Stimulated activated CD4-positive, alpha-beta T cell treated with anti-CD3 and anti-CD28 coated beads, Interleukin-1b, Interleukin-23, amount 100 ng/mL, for 48 hours (primary cell): ENCODE measurements around the gene NNAT.
"Not testable (repeated sequence)": the region's sequence is repeated elsewhere in the genome, so short reads cannot be mapped to it uniquely, and the experiment has no call there.

Source experiments
- DNase-seq: peaks from one replicate; pipeline ENCODE4 v3.0.0-alpha.2; 2020

The NNAT gene

DNA sequence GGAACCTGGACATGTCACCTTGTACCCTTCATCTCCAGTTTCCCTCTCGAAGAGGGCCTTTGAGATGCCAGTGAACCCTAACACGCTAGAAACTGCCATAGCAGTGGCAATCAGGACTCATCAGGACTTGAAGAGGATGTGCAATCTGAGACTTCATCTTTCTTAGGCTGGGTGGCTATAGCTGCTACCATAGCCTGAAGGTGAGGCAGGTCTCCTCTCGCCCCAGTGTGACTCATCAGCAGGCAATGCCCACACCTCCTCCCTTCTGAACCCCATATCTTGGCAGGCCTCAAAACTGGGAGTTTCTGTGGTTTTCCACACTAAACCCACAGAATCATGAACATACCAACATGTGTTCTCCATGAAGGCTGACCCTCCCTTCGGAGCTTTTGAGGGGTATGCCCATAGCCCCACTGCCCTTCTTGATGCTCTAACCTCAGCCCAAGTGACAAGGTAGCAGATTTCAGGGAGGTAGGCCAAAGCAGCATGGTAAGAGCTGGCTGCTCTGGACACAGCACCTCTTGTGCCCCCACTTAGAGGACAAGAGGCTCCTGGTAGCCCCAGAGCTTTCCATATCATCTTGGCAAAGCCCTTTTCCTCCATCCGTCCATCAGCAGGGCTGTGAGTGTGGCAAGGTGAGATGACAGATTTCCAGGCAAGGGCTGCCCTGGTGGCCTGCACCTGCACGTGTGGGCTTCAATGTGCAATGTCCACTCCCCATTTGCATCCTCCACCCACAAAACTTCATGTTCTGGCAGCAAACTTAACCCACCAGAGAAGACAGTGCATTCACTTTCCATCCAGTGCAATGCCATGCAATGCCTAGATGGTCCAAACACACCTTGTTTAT, 4.0 kb downstream of the NNAT start:
- peak; percentile 35 for DNase-seq

DNA sequence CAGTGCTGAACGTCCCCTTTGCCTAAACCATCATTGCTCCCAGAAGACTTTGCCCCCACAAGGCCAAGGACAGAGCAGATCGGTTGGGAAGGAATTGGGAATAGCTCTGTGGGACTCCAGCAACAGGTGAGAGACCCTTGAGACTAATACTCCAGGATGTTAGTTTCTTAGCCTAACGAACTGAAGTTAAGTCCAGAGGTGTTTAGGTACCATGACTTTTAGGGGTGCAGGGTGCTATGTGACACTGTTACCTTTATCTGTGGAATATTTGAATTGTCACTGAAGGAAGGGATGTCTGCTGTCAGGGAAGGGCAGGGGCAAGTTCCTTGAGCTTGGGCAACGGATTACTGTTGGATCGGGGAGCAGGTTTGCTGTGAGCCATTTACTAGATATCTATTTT, 4.8 kb downstream of the NNAT start:
- no peak for DNase-seq

DNA sequence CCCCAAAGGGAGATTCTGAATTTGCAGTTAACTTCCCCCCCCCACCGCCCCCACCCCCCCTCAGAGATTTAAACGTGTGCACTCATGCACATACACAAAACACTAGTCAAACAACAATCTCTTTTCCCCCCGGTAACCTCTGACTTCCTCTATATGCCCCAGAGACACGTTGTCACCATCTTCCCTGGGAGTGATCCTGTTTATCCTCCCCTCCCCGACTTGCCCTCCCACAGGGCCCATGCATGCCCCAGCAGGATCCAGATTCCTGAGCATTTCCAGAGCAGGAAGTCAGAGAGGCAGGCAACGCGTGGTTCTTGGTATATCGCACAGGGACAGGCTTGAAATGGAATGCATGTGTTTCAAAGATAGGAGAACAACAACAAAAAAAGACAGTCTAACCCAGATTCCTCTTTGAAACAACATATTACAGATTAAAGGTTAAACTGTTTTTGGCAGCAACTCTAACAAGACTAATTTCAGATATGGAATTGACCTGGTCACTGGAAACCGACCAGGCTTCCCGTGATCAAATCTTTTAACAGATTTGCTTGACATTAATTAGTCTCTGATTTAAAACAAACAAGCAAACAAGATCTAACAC, 5.3 kb downstream of the NNAT start:
- DNase-seq, result no peak

DNA sequence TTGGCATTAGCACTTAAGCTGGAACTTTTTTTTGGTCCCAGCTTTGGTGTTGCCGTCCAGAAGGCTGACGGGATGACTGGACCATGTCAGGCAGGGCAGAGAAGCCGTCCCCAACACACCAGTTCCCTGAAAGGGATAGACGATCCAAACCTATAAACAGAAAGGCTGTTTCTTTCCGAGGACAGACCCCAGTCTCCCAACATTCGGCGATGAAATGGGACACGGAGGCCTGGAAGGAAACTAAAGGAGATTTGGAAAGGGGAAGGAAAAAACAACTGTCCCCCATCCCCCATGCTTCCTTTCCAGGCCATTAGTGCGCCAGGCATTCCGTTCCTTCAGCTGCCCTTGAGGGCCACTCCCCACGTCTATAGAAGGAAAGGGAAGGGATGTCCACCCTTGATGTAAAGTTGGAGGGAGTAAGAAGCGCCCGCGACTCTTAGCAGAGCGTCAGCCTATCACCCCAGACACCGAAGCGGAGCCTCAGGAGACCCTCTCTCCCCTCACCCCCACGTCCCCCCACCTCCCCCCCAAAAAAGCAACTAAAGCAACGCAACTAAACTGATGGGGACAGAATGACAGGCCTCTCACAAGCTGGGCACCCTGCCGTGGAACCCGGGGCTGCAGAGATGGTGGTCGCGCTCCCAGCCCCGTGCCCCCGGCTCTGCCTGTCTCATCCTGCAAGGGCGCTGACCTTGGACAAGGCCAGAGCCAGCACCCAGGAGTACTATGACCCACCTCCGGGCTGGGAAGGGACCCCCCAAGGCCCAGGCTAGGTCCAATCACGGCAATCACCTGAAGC, 6.0 kb downstream of the NNAT start:
- DNase-seq, result no peak

DNA sequence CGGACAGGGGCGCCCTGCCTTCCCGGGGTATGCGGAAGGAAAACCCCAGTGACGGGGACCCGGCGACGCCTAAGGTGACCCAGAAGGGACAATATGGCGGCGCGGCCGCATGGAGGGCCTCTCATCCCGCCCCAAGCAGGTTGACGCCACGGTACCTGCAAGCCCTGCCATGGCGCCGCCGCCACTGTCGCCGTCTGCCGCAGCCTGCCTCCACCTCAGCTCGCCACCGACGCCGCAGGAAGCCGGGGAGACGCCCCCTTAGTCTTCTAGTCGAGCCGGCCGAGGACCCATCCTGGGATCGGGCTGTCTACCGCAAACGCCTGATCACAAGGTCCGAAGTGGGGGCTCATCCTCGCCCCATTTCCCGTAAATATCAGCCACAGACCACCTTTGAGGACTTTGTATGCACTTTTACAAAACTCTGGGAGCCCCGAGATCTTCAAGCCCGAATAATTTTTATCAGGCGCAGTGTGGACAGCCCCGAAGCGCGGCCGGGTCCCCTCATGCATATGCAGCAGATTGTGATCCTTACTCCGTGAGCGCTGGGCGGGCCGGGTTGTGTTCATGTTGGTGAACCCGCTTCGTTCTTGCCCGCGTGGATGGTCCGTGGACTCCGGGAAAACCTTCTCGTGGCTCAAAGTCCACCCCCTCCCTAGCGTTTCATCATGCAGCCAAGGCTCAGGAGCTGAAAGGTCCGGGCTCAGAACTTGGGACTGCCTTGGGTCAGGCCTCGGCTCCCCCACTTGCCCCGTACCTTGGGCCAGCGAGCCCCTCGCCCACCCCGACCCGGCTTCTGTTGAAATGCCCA, 6.8 kb downstream of the NNAT start, which contains the start of gene BLCAP:
Gene BLCAP, minus strand, starts transcription at position 239 of the 808 bp plus-strand sequence. CDS start 8,702 bp downstream, outside the sequence.
- DNase-seq, result peak; percentile 91

DNA sequence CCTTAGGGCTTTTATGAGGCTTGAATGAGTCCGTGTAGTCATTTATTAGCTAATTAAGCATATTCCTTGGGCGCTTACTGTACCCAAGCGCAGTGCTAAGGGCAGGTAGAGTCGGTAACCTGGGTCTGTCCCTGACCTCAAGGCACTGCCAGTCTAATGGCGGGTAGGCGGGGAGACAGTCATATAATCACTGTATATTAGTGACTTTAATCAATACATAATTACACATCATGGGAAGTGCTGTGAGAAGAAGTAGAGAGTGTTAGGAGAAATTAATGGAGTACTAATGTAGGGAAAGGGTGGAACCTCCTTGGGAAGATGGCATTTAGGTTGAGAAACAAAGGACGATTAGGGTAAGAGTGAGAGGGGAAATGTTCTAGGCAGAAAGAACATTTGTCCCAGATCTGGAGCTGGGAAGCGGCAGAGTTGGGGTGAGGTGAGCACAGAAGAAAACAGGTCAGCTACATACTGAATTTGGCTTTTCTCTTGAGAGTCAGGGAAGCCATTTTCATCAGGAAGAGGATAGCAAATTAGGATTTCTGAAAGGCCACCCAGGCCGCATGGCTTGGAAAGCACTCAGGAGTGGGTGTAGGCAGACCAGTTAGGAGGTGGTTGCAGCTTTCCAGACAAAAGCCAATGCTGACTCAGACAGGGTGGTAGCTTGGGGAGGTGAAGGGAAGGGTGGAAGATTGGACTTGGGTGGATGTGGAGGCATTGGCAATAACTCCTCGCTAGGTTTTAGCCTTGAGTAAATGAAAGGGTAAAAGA, 7.6 kb downstream of the NNAT start:
- no peak for DNase-seq

DNA sequence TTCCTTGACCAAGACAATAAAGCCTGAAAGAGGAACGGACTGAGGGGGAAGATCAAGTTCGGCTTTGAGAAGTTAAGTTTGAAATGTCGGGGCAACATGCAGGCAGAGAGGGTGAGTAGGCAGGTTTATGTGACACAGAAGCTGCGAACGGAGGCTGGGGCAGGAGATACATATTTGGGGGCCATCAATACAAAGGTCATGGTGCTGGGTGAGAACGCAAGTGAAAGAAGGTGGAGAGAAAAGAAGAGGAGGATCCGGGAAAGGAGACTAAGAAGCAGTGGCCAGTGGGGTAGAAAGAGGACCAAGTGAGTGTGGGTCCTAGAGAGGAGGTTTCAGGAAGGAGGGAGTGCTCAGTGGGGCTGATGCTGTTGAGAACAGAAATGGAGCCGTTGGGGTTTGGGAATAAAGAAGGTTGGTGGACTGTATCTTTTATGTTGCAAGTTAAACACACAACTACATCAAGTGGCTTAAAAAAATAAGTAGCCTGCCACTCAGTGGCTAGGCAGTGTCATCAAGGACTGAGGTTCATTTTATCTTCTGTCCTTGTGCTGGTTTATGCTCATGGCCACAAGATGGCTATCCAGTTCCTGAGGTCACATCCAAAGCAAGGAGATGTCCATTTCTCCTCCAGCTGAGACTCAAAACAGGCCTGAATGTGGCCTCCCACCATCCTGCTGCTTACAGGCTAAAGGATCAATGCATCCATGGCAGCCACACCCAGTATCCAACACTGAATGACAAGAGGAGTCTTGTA, 8.3 kb downstream of the NNAT start:
- DNase-seq, result no peak

DNA sequence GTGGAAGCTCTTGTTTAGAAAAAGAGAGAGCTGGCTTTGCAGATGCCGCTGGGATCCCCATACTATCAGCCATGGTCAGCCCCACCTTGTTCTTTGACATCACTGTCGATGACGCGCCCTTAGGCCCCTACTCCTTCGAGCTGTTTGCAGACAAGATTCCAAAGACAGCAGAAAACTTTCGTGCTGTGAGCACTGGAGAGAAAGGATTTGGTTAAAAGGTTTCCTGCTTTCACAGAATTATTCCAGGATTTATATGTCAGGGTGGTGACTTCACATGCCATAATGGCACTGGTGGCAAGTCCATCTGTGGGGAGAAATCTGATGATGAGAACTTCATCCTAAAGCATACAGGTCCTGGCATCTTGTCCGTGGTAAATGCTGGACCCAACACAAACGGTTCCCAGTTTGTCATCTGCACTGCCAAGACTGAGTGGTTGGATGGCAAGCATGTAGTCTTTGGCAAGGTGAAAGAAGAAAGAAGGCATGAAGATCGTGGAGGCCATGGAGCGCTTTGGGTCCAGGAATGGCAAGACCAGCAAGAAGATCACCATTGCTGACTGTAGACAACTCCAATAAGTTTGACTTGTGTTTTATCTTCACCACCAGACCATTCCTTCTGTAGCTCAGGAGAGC, 9.0 kb downstream of the NNAT start:
- DNase-seq, result no peak

DNA sequence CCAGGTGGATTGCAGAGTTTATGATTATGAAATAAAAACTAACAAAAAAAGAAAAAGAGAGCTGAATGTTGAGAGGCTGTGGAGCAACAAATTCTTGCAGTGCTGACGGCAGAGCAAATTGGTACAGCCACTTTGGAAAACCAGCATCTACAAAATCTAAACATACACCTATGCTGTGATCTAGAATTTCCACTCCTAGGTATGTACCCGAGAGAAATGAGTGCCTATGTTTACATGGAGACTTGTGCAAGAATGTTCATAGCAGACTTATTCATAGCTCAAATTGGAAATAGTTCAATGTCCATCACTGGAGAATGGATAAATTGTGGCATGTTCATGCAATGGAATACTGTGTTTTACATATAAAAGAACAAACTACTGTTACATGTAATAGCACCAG, 9.6 kb downstream of the NNAT start:
- no peak for DNase-seq

DNA sequence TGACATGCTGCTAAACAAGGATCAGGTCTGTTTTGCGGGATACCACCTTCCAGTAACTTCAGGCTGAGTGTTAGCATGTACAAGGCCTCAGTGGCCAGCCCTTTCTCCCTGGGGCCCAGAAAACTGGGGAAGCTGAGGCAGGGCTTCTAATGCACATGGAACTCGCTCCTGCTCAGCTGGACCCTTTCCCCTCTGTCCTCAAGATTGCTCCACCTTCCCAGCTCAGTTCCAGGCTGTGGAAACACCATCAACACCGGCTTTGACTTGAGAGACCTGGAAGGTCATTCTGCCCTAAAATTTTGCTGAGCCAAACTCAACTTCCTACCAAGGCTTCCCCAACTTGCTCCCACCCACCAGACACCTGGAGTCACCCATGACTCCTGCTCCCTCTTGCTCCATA, 10.8 kb downstream of the NNAT start:
- no peak for DNase-seq

DNA sequence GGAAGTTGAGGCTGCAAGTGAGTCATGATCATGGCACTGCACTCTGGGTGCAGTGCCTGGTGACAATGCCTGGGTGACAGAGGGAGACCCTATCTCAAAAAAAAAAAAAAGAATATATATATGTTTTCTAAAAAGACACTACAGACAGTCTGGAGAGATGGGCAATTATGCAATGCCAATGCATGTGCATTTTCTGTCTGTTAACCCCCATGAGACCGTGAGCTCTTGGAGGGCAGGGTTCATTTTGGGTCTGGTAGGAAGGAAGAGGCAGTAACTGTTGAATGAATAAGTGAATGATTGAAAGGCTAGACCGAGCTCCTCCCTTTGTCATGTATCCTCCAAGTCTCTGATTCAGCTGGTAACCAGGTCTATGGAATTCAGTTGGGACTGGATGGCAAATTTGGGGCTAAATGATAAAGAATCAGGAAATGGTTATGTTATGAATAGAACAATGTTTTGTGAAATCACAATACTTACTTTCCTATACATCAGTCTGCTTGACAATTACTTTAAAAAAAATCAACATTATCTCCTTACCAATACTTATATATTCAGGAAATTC, 12.2 kb downstream of the NNAT start:
- no peak for DNase-seq

DNA sequence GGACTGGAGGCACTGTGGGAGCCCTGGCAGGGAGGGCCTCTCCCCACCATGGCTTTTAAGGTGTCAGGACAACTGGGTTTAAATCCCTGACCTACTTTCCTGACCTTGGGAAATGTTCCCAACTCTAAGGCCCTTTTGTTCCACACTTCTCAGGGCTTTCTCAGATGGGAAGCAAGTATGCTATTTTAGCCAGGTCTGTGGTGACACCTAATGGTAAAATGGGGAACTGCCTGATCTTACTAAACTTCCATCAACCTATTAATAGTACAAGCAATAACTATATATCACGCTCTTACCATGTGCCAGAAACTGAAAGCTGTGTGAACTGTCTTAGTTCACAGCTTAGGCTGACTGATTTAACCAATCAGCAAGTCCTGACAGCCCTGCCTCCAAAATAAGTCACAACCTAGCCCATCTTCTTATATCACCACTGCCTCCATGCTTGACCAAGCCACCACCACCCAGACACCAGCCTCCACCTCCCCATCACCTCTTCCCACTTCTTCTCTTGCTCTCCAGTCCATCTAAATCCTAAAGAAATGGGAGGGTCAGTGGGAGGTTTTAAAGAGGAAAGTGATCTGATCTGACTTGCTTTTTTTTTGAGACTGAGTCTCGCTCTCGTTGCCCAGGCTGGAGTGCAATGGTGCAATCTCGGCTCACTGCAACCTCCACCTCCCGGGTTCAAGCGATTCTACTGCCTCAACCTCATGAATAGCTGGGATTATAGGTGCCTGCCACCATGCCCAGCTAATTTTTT, 13.5 kb downstream of the NNAT start:
- peak; percentile 21 for DNase-seq

DNA sequence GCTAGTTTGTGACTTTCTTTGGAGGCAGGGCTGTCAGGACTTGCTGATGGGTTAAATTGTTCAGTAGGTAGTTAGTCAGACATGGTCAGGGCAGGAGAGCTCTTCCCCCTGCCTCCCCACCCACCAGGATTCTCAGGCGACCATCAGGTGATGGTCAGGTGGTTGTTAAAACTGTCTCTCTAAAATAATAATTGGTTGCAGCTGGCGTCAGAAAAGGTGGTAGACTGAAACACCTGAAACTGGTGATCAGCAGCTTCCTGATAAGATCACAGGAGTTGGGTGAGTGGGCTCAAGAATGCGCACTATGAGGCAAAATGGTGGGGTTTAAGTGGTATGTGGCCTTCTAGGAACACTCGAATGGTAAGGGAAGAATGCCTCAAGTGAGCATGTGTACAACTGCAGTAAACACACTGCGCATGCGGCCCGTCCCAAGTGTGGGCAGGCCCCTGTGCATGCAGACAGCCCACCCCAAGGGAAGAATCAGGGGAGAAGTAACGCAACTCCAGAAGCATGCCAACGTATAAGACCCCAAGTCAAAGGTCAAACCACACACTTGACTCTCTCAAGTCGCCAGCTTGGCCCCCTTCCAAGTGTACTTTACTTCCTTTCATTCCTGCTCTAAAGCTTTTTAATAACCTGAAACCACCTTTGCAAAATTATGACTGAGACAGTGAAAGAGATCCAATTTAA, 14.5 kb downstream of the NNAT start:
- no peak for DNase-seq

DNA sequence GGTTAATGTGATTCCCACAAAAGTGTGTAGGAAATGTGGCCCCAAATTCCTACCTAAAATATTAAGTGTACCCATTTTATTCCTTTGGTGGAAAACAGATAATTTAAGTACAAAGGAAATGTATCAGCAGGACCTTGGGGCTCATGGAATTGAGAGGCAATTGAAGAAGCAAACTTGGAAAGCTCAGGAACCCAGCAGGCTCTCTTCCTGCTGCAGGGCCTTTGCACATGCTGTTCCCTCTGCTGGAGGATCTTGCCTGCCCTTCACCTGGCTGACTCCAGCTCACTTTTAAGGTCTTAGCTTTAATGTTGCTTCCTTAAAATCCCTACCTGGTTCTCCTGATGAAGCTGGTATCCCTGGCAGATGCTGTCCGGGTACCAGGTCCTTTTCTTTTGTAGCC, 16.5 kb downstream of the NNAT start:
- DNase-seq, result no peak

DNA sequence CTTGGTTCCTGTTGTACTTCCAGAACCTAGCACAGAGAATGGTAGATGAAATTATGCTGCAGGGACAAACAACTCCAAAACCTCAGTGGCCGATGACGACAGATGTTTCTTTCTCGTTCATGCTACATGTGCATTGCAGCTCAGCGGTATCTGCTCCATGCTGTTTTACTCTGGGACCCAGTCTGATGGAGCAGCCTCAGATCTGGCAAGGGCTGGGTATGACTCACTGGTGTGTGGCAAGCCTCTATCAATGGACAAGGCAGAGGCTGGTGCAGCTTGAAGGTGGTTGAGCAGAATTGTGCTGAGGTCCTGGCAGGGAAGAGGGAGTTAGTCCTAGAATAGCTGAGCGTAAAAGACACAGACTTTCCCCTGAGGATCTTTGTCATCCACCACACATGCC, 17.0 kb downstream of the NNAT start:
- no peak for DNase-seq

DNA sequence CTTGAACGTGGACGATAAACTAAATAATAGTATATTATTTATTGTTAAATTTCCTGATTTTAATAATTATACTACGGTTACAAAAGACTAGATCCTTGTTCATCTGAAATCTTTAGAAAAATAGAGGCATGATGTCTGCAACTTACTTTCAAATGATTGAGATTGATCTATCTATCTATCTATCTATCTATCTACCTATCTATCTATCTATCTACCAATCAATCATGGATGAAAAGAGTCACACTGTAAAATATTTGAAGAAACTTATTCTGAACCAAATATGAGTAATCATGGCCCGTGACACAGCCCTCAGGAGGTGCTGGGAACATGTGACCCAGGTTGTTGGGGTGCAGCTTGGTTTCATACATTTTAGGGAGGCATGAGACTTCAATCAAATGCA, 18.4 kb downstream of the NNAT start:
- no peak for DNase-seq

DNA sequence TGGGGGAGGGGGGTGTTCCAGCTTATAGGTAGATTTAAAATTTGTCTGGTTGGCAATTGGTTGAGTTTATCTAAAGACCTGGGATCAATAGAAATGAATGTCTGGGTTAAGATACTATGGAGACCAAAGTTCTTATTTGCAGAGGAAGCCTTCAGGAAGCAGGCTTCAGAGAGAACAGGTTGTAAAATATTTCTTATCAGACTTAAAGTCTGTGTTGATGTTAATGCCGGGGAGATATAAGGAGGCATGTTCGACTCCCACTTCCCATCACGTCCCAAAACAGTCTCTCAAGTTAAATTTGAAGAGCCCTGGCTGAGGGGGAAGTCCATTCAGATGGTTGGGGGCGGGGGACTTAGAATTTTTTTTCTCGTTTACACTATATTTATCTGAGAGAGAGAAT, 19.0 kb downstream of the NNAT start:
- no peak for DNase-seq

DNA sequence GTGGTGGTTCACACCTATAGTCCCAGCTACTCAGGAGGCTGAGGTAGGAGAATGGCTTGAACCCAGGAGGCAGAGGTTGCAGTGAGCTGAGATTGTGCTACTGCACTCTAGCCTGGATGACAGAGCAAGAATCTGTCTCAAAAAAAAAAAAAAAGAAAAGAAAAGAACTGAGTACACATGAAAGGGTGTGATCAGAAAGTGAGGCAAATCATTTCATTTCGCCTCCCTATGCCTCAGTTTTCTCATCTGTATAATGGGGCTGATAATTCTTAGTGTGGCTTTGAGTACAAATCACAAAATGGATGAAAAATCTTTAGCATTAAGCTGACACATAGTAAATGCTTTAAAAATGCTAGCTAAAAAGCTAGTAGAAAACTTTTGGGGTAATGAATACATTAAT, 19.8 kb downstream of the NNAT start:
- not testable (repeated sequence) for DNase-seq

DNA sequence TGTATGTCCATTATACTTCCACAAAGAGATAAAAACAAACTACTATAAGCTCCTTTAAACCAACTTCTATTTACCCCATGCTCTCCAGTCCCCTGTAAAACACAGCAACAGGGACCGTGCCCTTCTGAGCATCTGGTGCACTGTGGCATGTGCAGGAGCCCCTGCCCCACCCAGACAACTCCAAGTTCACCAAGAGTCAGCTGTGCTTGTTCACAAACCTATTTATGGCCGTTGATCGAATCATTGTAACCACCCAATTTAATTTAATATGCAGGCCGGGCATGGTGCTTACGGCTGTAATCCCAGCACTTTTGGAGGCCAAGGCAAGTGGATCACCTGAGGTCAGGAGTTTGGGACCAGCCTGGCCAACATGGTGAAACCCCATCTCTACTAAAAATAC, 20.3 kb downstream of the NNAT start:
- no peak for DNase-seq
